ENCODE results near the gene NFATC2. TPM values are rescaled to one million over a fixed set of nuclear protein-coding genes. Genes with fewer than 3 reads are reported as not detected.
"Not testable (repeated sequence)": the region's sequence is repeated elsewhere in the genome, so short reads cannot be mapped to it uniquely, and the experiment has no call there.

The NFATC2 gene
- total RNA-seq, 2 experiments from 2014 or later: 44.3 to 45.2 TPM

DNA sequence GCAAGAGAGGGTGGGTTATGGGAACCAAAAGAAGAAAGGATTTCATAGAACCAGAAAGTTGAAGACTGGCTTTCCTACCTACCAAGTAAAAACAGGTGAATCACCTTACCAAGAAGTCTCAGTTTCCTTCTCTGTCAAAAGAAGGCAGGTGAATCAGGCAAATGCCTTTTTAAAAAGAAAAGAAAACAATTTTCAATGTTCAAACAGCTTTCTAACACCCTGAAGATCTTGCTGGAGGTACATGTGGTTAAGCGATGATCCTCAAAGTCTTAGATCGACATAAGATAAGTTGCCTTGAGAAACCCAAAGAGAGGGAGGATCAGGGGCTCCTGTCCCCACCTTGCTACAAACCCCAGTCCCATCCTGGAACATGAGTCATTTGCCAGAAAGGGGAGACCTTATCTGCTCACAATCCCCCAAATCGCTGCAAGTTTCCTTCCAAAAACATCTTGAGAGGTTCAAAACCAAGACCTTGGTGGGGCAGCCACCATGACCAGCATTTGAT is 71.6 kb downstream of the NFATC2 start:
- ChIA-PET POLR2A (interaction anchor here (1.2 to 1.9 kb wide), 2 partner anchors 10 to 67 kb away, joined by 4 to 6 read pairs; no protein-coding TSS in a partner anchor), CTCF (interaction anchor here (1.3 to 2.3 kb wide), 3 partner anchors 26 to 124 kb away, joined by 3 to 7 read pairs (median 5); no protein-coding TSS in a partner anchor)

DNA sequence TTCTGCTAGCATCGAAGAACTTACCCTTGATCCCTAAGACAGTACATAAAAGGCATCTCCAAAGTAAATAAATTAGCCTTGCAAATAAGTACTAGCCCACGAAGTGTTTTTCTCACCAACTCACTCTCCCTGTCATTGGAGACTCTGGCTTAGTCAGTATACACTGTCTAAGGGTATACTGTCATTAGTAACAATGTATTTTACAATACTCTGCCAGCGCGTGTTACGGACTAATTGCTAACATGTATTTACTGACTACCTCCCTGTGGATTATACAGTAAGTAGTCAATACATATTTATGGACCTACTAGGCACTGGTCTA is 72.1 kb downstream of the NFATC2 start:
- ChIA-PET POLR2A (interaction anchor here (1.9 kb wide), 1 partner anchor 10 kb away, joined by 6 read pairs; no protein-coding TSS in a partner anchor), CTCF (interaction anchor here (1.3 to 2.3 kb wide), 3 partner anchors 25 to 125 kb away, joined by 3 to 7 read pairs (median 5); no protein-coding TSS in a partner anchor)

DNA sequence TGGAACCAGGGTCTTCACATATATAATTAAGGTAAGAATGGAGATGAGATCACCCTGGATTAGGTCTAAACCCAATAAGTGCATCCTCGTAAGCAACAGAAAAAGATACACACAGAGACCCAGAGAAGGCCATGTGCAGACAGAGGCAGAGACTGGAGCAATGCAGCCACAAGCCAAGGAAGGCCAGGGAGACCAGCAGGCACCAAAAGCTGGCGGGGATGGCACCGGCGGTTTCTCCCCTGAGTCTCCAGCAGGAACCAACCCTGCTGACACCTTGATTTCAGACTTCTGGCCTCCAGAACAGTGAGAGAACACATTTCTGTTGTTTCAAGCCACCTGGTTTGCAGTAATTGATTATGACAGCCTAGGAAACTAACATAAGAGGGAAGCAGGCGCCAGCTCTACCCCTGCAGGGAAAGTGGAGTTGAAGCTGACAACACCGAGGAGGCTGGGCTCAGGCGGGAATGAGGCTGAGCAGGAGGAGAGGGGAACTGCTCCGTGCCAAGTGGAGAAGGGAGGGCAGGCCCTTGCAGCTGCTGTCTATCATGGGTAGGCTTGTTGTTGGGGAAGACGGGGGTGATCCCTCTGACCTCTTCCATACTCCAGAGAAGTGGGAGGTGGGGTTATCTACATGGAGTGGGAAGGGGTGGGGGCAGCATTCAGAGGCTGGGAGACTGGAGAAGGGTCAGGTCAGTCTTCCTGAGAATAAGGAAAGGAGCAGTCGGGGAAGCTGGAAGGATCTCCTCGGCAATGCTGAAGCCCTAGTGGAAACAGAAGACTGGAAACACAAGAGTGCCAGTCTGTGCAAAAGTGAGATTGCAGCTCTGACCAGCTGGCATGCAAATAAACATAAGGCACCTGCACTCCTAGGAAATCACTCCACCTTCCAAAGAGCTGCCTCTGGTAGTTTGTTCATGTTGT is 72.7 kb downstream of the NFATC2 start:
- ChIA-PET POLR2A (interaction anchor here (1.9 kb wide), 1 partner anchor 11 kb away, joined by 6 read pairs; no protein-coding TSS in a partner anchor), CTCF (interaction anchor here (2.0 to 2.3 kb wide), 2 partner anchors 84 to 125 kb away, joined by 5 to 7 read pairs; no protein-coding TSS in a partner anchor)

DNA sequence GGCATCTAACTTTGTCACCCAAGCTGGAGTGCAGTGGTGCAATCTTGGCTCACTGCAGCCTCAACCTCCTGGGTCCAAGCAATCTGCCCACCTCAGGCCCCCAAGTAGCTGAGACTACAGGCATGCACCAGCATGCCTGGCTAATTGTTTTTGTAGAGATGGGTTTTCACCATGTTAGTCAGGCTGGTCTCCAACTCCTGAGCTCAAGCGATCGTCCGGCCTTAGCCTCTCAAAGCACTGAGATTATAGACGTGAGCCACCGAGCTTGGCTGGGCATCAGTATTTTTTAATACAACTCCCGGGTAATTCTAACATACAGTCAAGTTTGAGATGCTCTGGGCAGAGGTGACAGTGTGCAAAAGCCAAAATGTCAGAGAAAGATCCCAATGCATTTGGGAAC is 73.5 kb downstream of the NFATC2 start:
- ChIA-PET POLR2A (no interaction called here), CTCF (no interaction called here)

DNA sequence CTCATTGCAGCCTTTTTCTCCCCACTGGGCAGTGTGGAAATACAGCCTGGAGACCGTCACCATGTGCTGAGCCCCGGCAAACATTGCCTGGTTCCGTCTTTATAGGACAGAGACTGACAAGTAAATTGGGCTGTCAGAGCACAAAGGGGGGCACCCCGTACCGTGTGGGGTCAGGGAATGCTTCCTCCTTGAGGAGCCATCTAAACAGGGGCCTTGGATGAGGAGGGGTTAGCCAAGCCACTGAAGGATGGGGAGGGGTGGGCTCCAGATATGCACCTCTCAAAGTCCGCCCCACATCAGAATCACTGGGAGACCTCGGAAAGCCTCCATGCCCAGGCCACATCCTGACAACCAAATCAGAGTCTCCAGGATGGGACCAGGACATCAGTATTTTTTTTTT is 73.9 kb downstream of the NFATC2 start:
- POLR2A ChIA-PET: no interaction called here
- CTCF ChIA-PET: no interaction called here

DNA sequence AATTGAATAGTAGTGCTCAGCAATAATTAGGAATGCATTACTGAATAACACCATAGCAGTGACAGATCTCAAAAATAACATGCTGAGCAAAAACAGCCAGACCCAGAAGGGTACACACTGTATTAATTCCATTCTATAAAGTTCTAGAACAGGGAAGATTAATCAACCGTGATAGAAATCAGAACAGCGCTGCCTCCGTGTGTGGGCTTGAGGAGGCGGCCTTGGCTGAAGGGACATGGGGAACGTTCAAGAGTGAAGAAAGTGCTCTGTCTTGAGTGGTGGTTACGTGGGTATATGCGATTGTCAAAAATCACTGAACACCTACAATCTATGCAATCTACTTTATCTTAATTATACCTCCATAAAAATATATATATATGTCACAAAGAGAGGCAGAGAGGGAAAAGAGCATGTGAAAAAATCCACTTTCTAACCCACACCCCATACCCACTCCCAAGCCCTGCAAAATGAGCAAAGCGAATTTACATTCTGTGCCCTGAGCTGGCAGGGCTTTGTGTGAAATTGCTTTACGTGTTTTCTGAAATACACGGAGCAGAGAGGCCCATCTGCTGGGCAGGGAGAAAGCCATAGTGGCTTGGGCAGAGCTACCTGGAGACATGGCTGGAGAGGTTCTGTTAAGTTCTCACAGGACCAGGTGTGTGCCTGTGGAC is 74.4 kb downstream of the NFATC2 start:
- POLR2A ChIA-PET: no interaction called here
- CTCF ChIA-PET: no interaction called here

DNA sequence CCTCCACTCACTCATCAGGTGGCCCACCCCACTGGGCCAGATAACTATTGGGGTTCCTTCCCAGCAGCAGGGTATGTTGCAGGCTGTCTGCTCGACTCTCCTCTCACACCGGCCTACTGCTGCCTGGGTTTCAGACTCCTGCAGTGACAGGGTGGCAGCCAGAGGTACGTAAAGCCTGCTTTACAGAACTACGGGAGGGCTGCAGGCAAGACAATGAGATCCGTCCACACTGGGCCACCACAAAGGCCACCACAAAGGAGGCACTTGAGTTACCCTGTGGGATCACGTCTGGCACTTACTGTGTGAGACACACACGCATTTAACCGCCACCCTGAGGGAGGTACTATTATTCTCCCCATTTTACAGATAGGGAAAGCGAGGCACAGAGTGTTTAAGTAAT is 78.5 kb downstream of the NFATC2 start:
- POLR2A ChIA-PET: interaction anchor here (1.3 kb wide), 1 partner anchor 59 kb away, joined by 4 read pairs; no protein-coding TSS in a partner anchor
- CTCF ChIA-PET: interaction anchor here (0.6 kb wide), 1 partner anchor 131 kb away, joined by 3 read pairs; no protein-coding TSS in a partner anchor

DNA sequence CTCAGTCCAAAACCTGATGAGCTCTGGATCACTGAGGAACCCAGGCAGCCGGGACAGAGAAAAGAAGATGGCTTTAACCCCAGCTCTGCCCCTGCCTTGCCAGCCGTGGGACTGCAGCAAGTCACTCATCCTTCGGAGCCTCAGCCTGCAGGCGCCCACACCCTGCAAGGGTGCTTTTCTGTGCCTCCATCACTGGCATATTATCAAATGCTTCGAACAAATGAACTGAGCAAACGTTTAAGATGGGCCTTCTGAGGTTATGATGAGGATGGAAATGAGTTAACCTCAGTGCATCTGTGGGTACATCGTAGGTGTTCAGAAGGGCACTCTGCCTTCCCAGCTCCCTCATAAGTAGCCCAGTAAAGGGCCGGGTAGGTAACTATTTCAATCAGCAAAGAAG is 79.0 kb downstream of the NFATC2 start:
- ChIA-PET CTCF (interaction anchor here (1.3 to 1.5 kb wide), 2 partner anchors 12 to 14 kb away, joined by 3 to 4 read pairs; no protein-coding TSS in a partner anchor), POLR2A (interaction anchor here (1.3 kb wide), 1 partner anchor 59 kb away, joined by 4 read pairs; no protein-coding TSS in a partner anchor)

DNA sequence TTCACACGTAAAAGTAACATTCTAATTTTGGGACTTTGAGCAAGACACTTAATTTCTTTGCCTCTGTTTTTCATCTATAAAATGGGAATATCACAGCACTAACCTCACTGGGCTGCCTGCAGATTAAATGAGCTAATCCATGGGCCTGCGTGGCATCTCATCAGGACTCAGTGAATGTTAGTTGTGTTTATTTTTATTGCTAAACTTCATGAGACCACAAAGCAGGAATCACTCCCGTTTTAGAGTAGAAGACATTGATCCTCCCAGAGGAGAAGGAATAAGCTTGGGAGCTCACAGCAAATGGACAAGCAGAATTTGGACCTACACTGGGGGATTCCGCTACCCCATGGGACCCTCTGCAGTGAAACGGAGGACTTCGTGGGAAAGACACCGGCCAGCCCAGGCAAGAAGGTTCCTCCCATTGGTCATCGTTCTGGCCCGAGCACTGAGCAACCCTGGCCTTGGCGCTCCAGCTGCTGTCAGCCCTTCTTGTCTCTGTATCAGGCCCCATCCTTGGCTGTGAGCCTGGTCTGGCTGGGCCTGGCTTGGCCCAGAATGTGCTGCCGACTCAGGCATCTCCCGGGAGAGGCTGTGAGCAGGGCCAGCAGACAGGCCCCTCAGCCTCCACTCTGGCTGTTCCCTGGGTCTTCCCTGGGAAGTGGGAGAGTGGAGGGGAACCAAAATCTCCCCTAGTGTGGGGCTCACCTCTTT is 79.8 kb downstream of the NFATC2 start:
- ChIA-PET POLR2A (no interaction called here), CTCF (interaction anchor here (0.6 to 1.5 kb wide), 3 partner anchors 11 to 52 kb away, joined by 3 to 4 read pairs (median 3); no protein-coding TSS in a partner anchor)

DNA sequence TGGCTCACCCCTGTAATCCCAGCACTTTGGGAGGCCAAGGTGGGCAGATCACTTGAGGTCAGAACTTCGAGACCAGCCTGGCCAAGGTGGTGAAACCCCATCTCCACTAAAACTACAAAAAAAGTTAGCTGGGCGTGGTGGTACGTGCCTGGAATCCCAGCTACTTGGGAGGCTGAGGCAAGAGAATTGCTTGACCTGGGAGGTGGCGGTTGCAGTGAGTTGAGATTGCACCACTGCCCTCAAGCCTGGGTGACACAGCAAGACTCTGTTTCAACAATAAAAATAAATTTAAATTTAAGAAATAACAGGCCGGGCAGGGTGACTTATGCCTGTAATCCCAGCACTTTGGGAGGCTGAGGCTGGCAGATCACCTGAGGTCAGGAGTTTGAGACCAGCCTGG is 80.7 kb downstream of the NFATC2 start:
- POLR2A ChIA-PET: not testable (repeated sequence)
- CTCF ChIA-PET: interaction anchor here (0.6 kb wide), 1 partner anchor 53 kb away, joined by 3 read pairs; no protein-coding TSS in a partner anchor

DNA sequence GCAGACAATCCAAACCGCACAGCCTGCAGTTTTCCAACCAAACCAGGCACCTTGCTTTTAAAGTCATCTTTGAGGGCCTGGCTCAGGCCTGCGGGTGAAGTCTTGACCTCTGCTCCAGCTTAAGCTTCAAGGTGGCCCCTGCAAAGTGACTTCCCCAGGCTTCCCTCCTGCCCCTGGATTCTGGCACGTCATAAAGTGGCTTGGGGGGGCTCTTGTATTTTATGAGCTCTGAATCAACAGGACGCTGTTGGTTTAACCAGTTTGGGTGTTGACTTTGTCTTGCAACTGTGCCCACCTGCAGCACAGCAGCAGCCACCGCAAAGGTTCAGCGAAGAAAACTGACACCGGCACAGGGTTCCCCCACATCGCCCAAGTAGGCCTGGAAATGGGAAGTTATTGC is 81.2 kb downstream of the NFATC2 start:
- CTCF ChIA-PET: no interaction called here
- POLR2A ChIA-PET: no interaction called here

DNA sequence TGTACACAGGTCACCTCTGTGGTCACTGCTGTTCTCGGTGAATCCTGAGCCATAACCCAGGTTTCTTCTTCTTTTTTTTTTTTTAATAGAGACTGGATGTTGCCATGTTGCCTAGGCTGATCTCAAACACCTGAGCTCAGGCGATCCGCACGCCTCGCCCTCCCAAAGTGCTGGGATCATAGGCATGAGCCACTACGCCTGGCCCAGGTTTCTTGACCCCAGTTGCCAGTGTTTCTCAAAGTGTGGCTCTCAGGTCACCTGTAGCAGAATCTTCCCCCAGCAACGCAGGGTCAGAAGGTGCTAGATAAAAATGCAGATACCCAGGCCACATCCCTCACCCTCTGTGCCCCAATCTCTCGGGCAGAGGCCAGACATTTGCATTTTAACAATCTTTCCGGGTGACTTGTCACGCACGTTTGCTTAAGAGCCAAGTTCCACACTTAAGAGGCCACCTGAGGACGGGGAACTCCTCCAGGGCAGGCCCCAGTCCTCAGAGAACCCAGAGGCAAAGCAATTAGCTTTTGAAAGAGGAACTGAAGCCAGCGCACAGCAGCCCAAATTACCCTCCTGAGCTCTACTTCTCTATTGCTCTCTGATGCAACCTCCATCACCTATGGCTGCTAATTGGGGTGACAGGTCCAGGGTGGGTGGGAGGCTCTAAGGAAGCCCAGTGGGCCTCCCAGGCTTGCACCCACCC is 81.8 kb downstream of the NFATC2 start:
- ChIA-PET POLR2A (no interaction called here), CTCF (no interaction called here)

DNA sequence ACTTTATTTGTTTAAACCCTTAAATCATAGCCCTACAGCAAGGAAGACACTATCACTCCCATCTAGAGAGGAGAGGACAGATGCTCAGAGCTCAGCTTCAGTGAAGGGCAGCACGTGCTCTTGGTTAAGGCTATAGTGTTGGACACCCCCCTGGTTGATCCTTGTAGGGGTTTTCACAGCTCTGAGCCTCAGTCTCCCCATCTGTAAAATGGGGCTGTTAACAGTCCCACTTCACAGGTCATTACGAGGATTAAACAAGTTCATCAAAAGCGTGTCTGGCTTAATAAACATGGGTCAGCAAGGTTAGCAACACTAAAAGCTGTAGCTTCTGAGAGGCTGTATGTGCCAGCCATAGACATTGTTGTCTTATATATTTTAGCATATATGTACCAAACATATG is 82.4 kb downstream of the NFATC2 start:
- POLR2A ChIA-PET: no interaction called here

DNA sequence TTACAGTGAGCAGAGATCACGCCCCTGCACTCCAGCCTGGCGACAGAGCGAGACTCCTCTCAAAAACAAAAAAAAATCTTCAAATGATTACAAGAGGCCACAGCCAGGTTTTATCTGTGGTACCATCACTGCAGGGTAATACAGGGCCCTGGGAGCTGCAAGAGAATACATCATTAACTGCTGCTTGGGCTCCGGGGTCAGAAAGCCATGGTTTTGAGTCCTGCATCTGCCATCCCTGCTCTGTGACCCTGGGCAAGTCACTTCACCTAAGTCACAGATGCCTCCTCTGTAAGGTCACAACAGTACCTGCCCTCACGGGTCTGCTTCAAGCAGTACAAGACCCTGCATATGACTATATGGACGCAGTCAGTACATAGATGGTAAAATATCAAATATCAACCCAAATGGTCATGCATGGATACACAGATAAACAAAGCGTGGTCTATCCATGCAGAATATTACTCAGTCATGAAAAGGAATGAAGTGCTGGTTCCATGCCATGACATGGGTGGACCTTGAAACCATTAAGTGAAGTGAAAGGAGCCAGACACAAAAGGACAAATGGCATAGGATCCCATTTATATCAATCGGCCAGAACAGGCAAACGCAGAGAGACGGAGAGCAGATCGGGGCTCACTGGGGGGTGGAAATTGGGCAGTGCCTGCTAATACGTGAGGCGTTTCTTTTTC is 83.6 kb downstream of the NFATC2 start:
- ChIA-PET CTCF (no interaction called here), POLR2A (no interaction called here)

More for the DNA sequence above, 82.4 kb downstream of the NFATC2 start:
- CTCF ChIA-PET: no interaction called here

DNA sequence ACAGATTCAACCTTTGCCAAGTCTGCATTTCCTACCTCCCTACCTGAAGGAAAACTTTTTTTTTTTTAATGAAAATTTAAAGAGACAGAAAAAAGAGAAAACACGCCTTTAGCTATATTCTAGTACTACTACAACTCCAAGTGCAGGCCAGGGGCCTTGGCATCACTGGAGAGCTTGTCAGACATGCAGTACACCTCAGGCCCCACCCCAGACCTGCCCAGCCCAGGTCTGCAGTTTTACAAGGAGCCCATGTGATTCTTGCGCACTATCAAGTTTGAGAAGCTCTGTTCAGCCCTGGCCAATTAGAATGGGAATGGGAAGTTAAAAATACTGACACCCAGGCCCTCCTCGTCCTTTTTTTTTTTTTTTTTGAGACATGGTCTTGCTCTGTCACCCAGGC is 85.0 kb downstream of the NFATC2 start:
- ChIA-PET CTCF (interaction anchor here (0.8 kb wide), 1 partner anchor 43 kb away, joined by 5 read pairs; no protein-coding TSS in a partner anchor), POLR2A (interaction anchor here (0.5 to 1.8 kb wide), 2 partner anchors 33 to 83 kb away, joined by 4 to 5 read pairs; no protein-coding TSS in a partner anchor)

DNA sequence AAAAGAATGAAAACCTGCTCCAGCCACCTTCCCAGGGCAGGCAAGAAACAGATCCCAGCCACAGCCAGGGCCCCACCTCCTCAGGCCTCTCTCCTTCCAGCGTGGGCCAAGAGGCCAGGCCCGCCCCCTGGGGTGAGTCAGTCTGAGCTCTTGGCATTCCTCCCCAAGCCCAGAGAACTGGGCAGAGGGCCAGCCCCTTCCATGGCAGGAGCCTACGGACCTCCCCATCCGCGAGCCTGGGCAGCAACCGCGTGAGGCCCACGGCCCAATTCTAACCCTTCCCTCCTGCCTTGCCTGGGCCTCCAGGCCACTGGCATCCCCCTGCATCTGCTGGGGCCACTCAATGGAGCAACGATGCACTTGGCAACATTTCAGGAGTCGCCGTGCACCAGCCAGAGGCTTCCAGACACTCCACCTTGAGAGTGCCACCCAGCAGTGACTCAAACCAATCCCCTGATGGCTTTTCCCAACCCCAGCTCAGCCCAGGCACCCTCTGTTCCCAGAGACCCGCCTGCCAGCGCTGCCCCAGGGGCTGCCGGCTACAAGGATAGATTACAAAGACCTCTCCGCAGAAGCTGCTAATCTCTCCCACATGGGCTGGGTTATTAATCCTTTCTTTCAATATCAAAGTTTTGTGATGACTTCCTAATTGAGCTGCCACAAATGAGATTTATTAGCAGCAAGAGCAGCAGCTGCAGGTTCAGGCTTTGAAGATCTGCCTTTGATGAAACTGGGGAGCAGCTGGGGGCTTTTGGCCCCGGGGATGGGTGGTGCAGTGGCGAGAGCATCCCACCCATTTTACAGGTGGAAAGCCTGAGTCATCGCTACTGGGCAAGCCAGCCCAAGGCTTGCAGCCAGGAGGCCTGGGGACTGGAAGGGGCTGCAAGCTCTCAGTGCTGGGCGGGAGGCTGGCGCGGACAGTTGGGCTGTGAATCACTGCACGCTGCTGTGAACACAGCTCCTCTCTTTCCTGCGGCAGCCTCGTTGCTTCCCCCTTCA is 85.7 kb downstream of the NFATC2 start:
- ChIA-PET CTCF (interaction anchor here (0.7 to 0.8 kb wide), 2 partner anchors 33 to 42 kb away, joined by 3 to 5 read pairs; no protein-coding TSS in a partner anchor), POLR2A (interaction anchor here (0.5 to 1.8 kb wide), 2 partner anchors 33 to 84 kb away, joined by 4 to 5 read pairs; no protein-coding TSS in a partner anchor)
